COR-L47 (cell line): ENCODE data around the gene SELENOI.

Experiments
- DNase-seq: peaks from one replicate; lab custom pipeline; 2025; lab: John Stamatoyannopoulos, UW

Gene SELENOI

GRCh38 chr2:26411419-26411818 lies 65.5 kb downstream of the SELENOI start:
- DNase-seq: no peak

GRCh38 chr2:26412091-26412673 lies 66.2 kb downstream of the SELENOI start:
- no peak for DNase-seq

GRCh38 chr2:26414311-26414710 lies 68.4 kb downstream of the SELENOI start:
- no peak for DNase-seq

GRCh38 chr2:26421961-26422360 lies 76.0 kb downstream of the SELENOI start:
- DNase-seq: no peak

- DNase-seq: no peak
These were observed 77.1 kb downstream of the SELENOI start for GRCh38 chr2:26422947-26423629.

- no peak for DNase-seq
These were observed 77.8 kb downstream of the SELENOI start for GRCh38 chr2:26423750-26424149.

- no peak for DNase-seq
These were observed 78.3 kb downstream of the SELENOI start for GRCh38 chr2:26424221-26424620.

GRCh38 chr2:26428846-26429245 lies 82.9 kb downstream of the SELENOI start:
- no peak for DNase-seq

- DNase-seq: peak; percentile 82
These were observed 84.0 kb downstream of the SELENOI start for GRCh38 chr2:26429779-26430578.

GRCh38 chr2:26430826-26431225 lies 84.9 kb downstream of the SELENOI start:
- no peak for DNase-seq

- no peak for DNase-seq
These were observed 86.4 kb downstream of the SELENOI start for GRCh38 chr2:26432363-26432762.

- DNase-seq: no peak
These were observed 86.9 kb downstream of the SELENOI start for GRCh38 chr2:26432859-26433258.

GRCh38 chr2:26435106-26435505 lies 89.2 kb downstream of the SELENOI start:
- no peak for DNase-seq

- no peak for DNase-seq
These were observed 92.6 kb downstream of the SELENOI start for GRCh38 chr2:26438526-26438925.

- DNase-seq: no peak
These were observed 93.0 kb downstream of the SELENOI start for GRCh38 chr2:26438926-26439325.

GRCh38 chr2:26442301-26442700 lies 96.4 kb downstream of the SELENOI start:
- DNase-seq: no peak

GRCh38 chr2:26442707-26443106 lies 96.8 kb downstream of the SELENOI start:
- DNase-seq: no peak

- no peak for DNase-seq
These were observed 98.3 kb downstream of the SELENOI start for GRCh38 chr2:26444236-26444635.
